ENCODE results near the gene DENR.

- no peak for TF ChIP-seq CTCF (IDR thresholded peaks at IDR 0.05)
- TF ChIP-seq EZH2phosphoT487 (IDR thresholded peaks at IDR 0.05) = no peak
- TF ChIP-seq EZH2 (IDR thresholded peaks at IDR 0.05) = no peak
These were observed 31.5 kb upstream of the DENR start for GRCh38 chr12:122721057-122721545.

All from neural progenitor cell (in vitro differentiated cells).